ENCODE results near the gene EBNA1BP2. TPM values are rescaled to one million over a fixed set of nuclear protein-coding genes. Genes with fewer than 3 reads are reported as not detected.
A peak's percentile ranks its signal among the peaks of the same experiment; 100 is the strongest.
"Not testable (repeated sequence)": the region's sequence is repeated elsewhere in the genome, so short reads cannot be mapped to it uniquely, and the experiment has no call there.

Gene EBNA1BP2
- 10 to 100 TPM; 26.3 to 37.0 TPM for total RNA-seq
- long read RNA-seq, transcript EBNA1BP2-201 (9 exons, 1,322 nt), result major isoform, 31 of 35 reads
- long read RNA-seq, partial matches to known transcripts, result 2 of 35 reads
- long read RNA-seq, other reads (novel, unspliced or antisense), result 2 of 35 reads

- intact Hi-C loops (cut with DNase I), result no loop called here
- ATAC-seq, result peak; percentile 93 to 95
- DNase-seq, result peak; percentile 88
Observed at GRCh38 chr1:43171876-43172526, at the start of gene EBNA1BP2, which contains the start of gene CFAP57. EBNA1BP2 (minus strand) TSS chr1:43172290; CDS start chr1:43172118, 172 bp downstream. CFAP57 (plus strand) TSS chr1:43172330; CDS start chr1:43172754, 424 bp downstream.

DNA sequence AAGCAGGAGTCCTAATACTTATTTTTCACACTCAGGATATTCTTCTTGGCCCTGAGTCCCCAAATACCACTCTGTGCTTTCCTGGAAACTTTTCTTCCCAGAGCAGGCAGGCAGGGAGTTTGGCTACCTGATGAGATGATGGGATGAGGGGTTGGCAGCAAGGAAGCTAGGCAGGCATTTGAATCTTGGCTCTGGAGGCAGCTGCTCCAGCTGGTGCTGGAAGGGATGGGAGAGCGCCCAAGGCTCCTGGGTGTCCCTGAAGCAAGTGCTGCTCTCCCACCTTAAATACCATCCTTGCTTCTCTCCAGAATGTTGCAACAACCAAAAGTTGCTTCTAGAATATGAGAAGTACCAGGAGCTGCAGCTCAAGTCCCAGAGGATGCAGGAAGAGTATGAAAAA is 49.7 kb upstream of the EBNA1BP2 start:
- intact Hi-C loops (cut with DNase I), result loop anchor here (10.0 kb wide), 2 partner anchors 193 to 713 kb away; partner anchors contain the start of gene ARTN (in 1 of the 2)
- ATAC-seq, result no peak
- no peak for DNase-seq

- no peak for DNase-seq
- intact Hi-C loops (cut with DNase I), result loop anchor here (10.0 kb wide), 2 partner anchors 194 to 714 kb away; partner anchors contain the start of gene ARTN (in 1 of the 2)
- ATAC-seq, result no peak
Observed at GRCh38 chr1:43220905-43221778, 49.1 kb upstream of the EBNA1BP2 start.

- ATAC-seq (no peak), DNase-seq (no peak)
- intact Hi-C loops (cut with DNase I), result no loop called here
Observed at GRCh38 chr1:43217747-43218146, 45.7 kb upstream of the EBNA1BP2 start.

DNA sequence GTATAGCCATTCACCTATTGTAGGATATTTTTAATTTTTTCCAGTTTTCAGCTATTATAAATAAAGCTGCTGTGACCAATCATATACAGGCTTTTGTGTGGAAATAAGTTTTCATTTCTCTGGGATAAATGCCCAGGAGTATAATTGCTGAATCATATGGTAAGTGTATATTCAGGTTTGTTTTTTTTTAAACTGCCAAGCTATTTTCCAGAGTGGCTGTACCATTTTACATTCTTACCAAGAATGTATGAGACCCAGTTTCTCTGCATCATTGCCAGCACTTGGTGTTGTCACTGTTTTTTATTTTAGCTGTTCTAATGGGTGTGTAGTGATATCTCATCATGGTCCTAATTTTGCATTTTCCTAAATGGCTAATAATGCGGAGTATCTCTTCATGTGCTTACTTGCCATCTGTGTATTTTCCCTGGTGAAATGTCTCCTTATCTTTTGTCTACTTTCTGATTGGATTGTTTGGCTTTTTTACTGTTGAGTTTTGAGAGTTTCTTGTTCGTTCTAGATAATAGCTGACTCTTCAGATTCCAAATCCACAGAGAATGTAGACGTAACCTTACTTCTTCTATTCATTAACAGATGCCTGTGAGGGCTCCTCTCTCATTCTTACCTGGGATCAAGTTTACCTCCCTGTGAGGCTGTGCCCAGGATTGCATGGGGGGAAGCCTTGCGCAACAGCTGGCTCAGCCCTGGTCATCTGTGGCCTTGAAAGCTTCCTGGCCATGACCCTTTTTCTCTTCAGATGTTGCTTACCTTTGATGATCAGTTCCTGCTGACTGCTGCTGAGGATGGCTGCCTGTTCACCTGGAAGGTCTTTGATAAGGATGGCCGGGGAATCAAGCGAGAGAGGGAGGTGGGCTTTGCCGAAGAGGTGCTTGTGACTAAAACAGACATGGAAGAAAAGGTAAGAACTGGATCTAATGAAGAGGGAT is 42.7 kb upstream of the EBNA1BP2 start:
- intact Hi-C loops (cut with DNase I), result no loop called here
- DNase-seq (no peak), ATAC-seq (no peak)

- ATAC-seq; intact Hi-C loops (cut with DNase I): not testable (repeated sequence)
Observed at GRCh38 chr1:43208277-43208676, 36.2 kb upstream of the EBNA1BP2 start.

DNA sequence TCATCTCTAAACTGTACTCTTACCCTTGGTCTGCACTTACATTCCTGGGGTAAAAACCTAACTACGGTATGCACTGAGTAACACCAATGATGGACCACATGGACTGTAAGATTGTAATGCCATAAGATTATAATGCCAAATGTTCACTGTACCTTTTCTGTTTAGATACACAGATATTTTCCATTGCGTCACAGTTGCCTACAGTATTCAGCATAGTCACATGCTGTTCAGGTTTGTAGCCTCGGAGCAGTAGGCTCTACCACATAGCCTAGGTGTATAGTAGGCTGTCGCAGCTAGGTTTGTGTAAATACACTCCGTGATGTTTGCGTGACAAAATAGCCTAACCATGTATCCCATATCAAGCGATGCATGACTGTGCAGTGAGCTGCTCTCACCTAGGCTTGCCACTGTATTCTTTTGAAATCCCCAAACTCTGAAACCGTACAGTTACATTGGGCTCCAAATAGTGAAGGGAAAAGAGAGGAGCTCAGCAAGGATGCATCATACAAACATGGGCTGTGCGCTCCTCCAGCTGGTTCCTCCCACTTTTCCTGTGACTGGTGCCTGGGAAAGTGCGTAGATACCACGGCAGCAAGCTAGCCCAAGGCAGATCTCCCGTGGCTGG is 35.3 kb upstream of the EBNA1BP2 start:
- intact Hi-C loops (cut with DNase I), result no loop called here
- peak; percentile 32 to 38 for ATAC-seq

More at GRCh38 chr1:43208277-43208676, 36.2 kb upstream of the EBNA1BP2 start:
- DNase-seq, result not testable (repeated sequence)

DNA sequence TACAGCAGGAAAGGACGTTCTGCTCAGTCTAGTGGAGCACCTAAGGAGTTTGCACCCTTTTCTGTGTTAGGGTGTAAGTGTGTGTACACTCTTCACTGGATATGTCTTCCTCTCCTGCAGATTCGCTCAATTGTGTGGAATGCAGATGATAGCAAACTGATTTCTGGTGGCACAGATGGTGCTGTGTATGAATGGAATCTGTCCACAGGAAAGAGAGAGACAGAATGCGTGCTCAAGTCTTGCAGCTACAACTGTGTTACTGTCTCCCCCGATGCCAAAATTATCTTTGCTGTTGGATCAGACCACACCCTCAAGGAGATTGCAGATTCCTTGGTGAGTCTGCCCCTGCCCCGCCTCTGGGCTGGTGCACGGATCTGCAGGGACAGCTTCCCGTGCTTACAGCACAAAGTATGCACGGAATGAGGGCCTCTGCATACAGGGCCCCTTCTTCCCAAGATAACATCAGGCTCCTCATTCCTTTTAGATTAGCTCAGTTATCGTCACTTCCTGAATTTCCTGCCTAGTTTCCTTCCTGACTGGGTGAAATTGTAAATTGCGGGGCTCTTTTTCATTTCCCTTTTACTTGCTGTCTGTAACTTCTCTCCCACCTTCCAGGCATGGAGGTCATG is 34.6 kb upstream of the EBNA1BP2 start:
- intact Hi-C loops (cut with DNase I), result no loop called here
- ATAC-seq (peak; percentile 86 to 96), DNase-seq (peak; percentile 45)

More for the DNA sequence above, 35.3 kb upstream of the EBNA1BP2 start:
- no peak for DNase-seq

DNA sequence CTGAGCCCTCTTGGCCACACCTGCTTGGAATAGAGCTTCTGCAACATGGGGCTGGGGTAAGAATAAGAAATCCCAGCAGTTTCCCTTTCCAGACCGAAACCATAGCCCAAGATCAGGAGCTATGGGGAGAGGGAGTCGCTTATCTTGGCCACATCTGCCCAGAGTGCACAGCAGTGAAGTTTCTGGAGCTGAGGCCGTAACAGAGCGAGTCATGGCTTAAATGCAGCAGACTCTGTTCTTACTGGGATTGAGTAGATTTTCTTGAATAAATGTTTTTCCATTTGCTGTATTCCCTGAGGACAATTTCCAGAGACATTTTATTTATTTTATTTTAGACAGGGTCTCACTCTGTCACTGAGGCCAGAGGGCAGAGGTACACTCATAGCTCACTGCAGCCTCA is 33.6 kb upstream of the EBNA1BP2 start:
- intact Hi-C loops (cut with DNase I), result no loop called here
- ATAC-seq, result no peak
- DNase-seq, result no peak

- intact Hi-C loops (cut with DNase I), result no loop called here
- no peak for DNase-seq
- ATAC-seq, result no peak
Observed at GRCh38 chr1:43204394-43204793, 32.3 kb upstream of the EBNA1BP2 start.

DNA sequence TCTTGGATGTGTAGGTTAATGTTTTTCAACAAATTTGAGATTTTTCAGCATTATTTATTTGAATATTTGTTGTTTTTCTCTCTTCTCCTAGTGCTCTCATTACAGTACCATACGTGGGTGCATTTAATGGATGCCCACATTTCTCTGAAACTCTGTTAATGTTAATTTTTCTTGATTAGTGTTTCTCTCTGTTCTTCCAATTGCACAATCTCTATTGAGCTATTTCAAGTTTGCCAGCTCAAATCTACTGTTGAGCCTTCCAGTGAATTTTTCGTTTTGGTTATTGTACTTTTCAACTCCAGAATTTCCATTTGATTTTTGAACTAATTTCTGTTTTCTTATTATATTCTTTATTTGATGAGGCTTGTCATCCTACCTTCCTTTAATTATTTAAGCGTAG is 31.8 kb upstream of the EBNA1BP2 start:
- ATAC-seq (no peak), DNase-seq (no peak)
- intact Hi-C loops (cut with DNase I), result no loop called here

DNA sequence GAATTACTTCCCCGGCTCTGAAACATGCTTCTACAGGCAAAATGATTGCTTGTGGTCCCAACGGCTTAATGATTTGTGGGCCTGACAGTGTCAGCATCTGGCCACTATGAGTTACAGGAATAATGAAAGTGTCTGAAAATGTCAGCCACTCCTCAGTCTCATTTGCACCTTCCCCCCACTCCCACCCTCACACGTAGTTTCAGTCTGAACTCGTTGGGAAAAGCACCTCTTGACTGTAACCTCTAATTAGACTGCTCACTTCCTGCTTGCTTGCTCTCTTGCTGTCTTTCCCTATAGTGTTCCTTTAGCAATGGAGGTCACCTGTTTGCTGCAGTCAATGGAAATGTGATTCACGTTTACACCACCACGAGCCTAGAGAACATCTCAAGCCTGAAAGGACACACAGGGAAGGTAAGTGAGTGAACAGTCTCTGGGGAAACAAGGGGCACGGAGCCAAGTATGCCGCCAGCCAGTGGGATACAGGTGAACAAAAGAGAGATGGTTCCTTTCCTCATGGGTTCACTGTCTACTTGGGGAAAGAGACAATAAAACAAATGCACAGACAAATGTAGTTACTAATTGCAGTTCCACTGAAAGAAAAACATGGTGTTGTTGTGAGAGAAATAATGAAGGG is 27.1 kb upstream of the EBNA1BP2 start:
- ATAC-seq (no peak), DNase-seq (no peak)
- intact Hi-C loops (cut with DNase I), result no loop called here

DNA sequence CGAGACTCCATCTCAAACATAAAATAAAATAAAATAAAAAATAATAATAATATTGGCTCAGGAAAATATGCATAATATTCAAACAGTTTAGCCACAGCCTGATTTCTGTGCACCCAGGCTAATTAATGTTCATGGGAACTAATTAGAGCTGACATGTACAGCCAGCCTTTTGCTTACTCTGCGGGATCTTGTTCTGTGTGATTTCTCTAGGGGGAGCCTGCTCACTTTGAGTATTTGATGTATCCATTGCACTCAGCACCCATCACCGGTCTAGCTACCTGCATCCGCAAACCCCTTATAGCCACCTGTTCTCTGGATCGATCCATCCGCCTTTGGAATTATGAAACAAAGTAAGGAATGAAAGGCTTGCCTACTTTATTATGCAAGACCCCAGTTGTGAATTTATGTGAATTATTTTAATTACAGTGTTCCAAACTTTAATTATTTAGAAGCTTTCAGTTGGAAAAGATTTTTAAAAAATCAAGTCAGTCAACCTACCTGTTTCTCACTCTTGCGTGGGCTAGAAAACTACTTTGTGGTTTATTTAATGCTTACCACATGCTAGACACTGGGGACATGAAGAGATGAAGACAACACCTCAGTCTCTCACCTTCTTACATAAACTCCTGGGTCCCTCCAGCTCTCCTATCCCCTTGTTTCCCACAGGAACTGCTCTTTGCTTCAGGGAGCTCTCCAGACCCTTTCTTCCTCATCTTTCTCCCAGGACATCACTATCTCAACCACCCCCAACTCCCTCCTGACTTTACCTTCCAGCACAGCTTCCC is 25.4 kb upstream of the EBNA1BP2 start:
- no peak for DNase-seq
- intact Hi-C loops (cut with DNase I), result no loop called here

DNA sequence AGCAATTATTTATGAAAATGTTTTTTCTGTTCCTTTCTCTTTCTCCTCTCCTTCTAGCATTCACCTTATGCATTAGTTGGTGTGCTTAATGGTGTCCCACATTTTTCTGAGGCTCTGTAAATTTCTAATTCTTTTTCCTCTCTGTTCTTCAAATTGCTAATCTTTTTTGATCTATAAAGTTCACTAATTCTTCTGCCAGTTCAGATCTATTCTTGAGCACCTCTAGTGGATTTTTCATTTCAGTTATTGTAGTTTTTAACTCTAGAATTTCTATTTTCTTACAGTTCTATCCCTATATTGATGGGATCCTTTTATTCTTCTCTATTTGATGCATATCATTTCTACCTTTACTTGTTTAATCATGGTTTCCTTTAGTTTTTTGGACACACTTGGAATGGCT is 22.4 kb upstream of the EBNA1BP2 start:
- ATAC-seq, result no peak
- intact Hi-C loops (cut with DNase I), result no loop called here
- DNase-seq, result no peak

More for the DNA sequence above, 25.4 kb upstream of the EBNA1BP2 start:
- ATAC-seq, result no peak

GRCh38 chr1:43188106-43188505 is 16.0 kb upstream of the EBNA1BP2 start:
- DNase-seq (no peak), ATAC-seq (no peak)
- intact Hi-C loops (cut with DNase I), result no loop called here

GRCh38 chr1:43184995-43185394 is 12.9 kb upstream of the EBNA1BP2 start:
- ATAC-seq (no peak), DNase-seq (no peak)
- intact Hi-C loops (cut with DNase I), result no loop called here

DNA sequence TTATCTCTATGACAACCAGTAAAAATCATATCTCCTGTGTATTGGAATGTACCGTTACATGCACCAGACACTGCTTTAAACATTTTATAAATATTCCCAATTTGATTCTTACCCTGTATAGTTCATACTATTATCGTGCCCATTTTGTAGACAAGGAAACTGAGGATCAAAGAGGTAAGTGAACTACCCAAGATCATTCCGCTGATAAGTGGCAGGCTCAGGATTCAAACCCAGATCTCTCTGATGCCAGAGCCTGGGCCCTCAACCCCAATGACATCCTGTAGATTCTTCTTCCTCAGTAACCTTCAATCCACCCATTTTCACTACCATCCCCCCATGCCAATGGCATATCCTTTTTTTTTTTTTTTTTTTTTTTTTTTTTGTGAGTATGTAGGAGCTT is 12.3 kb upstream of the EBNA1BP2 start:
- no peak for ATAC-seq
- no peak for DNase-seq
- intact Hi-C loops (cut with DNase I), result no loop called here

Data from left cardiac atrium (tissue), 4 donors.